ENCODE measurements around the gene PAMR1.

PAMR1 gene

DNA sequence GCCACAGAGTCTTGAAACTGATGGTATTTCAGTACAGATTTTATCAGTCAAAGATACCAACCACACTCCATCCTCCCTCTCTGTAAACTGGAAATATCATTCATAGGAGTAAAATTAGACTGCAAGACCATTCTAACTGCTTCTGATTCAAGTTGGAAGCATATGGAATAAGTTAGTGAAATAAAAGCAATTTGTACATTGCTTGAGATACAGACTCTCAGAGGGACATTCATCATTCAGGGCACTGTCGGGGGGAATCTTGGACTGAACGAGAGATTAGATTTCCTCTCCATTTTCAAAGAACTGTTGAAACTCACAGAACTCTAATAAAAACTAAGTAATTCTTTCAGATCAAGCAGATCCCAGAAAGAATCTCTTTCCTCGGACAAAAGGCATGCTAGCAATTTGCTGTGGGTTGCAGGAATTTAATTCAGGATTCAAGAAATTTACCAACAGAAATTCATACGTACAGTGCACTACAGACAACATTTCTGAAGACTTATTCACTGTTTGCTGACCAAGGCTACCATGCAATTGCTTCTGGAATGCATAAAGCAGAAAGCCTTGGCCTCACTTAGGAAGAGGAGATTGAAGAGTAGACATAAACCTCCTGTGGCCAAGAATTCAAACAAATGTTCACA is 34.1 kb downstream of the PAMR1 start:
- DNase-seq (ENCODE audit: low spot score) = no peak

DNA sequence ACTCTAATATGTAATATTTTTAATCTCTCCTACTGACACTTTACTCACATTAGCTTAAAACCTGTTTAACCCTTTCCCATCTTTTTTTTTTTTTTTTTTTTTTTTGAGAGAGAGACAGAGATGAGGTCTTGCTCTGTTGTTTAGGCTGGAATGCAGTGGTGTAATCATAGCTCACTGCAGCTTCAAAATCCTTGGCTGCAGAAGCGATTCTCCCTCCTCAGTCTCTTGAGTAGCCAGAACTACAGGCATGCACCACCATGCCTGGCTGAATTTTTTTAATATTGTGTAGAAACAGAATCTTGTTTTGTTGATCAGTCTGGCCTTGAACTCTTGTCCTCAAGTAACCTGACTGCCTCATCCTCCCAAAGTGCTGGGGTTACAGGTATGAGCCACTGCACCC is 37.3 kb downstream of the PAMR1 start:
- no peak for DNase-seq (ENCODE audit: low spot score)

DNA sequence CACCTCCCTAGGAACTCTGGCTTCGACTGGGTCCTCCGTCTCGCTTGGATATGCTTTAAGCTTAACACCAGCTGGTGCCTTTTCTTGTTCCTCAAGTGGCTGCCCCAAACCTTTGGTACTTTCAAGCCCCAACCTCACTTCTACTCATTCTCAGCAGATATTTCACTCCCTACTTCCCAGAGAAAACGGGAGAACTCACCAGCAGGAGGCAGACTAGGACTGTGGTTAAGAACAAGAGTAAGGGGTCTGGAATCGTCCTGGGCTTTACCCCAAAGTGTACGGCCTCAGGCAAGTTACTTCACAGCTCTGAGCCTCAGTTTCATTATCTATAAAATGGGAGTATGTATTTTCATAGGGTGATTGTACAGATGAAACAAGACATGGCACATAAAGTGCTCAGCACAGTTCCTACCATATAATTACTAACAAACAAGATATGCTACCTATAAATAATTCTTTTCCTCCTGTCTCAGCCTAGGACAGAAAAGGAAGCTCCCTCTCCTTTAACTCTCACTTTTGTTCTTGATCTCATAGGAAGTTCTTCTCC is 37.8 kb downstream of the PAMR1 start:
- no peak for DNase-seq (ENCODE audit: low spot score)

DNA sequence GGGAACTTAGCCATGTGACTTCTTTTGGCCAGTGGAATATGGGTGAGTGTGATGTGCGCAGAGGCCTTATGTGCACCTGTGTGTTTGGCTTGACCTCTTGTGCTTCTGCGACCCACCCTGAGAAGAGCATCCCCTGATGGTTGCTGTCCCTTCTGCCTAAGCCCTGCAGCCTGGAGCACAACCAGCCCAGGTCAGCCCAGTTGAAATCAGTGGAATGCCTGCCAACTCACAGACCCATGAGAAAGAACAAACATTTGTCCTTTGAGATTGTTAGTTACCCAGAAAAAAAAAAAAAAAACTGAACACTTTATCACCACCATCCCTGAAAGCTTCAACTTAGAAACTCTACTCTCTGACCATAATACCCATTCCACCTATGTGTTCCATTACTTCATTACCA is 38.5 kb downstream of the PAMR1 start:
- DNase-seq (ENCODE audit: low spot score) = no peak

DNA sequence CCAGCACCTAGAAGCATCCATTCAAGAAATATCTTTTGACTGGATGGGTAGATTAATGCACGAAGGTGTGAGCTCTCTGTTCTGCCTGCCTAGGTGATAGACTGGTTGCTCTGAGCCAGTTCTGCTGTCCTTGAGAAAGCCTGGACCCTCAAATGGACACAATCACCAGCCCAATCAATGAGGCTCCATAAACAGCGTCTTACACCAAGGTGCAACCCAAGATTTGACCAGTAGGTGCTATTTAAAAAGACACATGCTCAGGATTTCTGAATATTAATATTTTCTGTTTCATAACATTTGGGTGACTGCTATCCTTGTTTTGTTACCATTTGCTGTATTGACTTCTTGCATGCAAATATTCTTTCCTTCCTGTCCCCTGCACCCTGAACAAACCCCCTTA is 39.0 kb downstream of the PAMR1 start:
- no peak for DNase-seq (ENCODE audit: low spot score)

DNA sequence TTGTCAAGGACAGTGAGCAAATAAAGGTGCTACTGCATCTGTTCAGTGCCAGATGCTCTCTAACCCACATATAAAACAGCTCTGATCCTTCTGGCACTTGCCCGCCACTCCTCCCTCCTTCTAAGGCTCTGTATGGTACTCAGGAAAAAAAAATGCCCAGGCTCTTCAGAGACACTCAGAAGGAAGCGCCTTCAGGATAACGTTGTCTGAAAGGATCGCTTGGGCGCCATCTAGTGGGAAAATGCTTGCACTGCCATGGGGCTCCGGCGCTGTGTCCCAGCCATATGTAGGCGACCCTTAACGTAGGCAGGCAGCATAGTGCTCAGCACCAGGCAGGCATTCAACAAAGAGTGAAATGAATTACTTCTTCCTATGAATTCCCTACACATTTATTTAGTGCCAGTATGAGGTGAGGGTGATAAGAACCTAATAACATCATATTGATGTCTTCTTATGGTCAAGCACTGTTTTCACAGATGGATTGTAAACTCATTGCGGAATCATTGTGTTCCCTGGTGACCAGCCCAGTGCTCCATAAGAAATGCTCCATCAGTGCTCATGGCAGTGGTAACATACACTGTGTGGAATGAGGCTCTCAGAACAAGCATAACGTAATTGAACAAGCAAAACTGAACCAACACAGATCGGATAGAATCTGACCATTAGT is 39.6 kb downstream of the PAMR1 start:
- peak; percentile 61 for DNase-seq (ENCODE audit: low spot score)

DNA sequence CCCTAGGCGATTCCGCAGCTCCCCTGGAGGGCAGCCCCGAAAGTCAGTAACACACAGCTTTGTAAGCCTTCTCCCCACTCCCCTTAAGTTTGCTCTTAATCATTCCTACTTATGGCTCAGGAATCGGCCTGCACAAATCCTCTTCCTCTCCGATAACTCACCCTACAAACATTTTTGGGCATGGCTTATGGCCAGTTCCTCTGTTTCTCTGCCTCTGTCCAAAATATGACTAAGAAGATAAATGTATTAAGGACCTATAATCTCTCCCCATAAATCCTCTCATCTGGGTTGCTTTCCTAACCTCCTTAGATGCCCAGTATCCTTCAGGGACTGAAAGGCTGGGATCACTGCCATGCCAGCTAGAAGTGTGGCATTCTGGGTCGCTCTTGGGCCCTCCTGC is 41.0 kb downstream of the PAMR1 start:
- no peak for DNase-seq (ENCODE audit: low spot score)

DNA sequence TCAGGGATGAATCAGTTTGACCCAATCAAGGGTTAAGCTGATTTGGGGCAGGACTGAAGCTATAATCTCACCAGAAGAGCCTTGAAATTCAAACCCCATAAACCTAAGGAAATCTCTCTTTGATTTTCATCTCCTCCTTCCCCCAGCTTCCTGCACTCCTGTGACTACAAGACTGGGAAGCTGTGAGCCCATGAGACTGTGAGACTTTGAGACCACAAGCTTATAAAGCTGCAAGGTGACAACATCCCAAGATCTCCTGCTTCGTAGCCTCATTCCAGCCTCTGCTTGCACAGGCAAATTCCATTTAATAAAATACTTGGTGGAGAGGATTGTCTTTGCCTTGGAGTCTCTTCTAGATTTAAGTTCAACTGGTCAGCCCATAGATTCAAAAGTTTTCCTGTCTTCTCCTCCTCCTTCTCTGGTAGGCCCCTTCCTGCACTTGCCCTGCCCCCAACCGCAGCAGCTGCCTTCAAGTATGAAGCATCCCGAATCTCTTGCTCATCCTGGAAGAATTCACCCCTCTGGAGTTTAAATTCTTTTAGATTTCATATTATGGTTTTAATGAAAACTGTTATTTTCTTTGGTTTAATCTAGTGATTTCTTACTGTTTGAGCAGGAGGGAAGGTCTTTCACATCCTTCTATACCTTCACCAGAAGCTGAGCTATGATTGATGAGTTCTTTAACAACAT is 42.1 kb downstream of the PAMR1 start:
- DNase-seq (ENCODE audit: low spot score) = no peak

DNA sequence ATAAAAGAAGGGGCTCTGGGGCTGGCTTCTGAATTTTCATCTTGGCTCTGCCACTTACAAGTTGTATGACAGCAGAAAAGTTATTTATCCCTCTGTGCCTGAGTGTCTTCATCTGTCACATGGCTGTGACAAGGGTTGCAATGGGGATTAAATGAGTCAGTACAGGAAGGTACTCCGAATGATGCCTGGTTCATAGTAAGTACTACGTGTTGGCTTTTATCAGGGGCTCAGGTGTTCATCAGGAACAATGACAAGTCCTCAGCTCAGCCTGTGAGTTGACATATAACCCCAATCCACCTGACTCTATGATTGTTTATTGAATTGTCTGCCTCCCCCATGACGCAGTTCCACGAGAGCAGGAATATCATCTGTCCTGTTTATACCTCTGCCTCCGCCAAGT is 45.7 kb downstream of the PAMR1 start:
- no peak for DNase-seq (ENCODE audit: low spot score)

DNA sequence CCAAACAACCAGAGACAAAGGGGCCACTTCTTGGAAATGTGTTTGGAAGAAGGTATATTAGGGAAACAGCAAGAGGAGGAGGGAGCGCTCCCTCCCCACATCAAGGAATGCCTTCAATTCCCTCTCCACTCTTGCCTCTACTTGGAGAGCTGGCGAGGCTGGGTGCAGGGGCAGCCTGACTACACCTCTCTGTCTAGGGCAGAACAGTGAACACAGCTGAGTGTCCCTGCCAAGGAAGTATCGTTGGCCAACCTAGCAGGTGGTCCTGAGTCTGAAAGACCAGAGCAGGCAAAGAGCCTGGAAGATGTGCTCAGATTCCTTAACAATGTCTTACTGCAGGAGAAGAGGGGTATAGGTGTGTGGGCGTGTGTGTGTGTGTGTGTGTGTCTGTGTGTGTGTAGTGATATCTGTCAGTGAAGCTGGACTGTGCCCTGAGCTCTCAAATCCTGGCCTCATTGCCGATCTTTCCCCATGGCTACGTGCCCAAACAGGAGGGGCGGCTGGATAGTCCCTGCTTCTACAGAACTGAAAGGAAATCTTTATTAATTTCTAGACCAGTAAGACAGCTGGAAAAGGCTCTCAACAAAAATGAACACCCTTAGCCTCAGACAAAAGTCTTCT is 46.8 kb downstream of the PAMR1 start:
- no peak for DNase-seq (ENCODE audit: low spot score)

DNA sequence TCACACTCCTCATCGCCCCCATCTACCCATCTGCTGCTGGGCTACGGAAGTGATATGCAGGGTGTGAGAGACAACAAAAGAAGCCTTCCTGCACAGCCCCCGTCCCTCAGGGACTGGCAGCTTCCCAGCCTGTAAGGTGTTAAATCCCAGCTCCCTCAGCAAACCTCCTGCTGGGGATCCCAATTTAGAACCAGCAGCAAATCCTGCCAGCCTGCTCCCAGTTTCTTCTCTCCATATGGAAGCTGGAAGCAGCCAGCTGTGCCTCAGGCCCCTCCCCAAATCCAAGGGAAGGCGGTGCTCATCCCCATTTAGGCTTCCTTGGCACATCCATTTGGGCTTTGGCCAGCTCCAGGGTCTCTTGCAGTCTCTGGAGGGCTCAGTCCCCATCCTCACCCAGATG is 47.5 kb downstream of the PAMR1 start:
- no peak for DNase-seq (ENCODE audit: low spot score)

DNA sequence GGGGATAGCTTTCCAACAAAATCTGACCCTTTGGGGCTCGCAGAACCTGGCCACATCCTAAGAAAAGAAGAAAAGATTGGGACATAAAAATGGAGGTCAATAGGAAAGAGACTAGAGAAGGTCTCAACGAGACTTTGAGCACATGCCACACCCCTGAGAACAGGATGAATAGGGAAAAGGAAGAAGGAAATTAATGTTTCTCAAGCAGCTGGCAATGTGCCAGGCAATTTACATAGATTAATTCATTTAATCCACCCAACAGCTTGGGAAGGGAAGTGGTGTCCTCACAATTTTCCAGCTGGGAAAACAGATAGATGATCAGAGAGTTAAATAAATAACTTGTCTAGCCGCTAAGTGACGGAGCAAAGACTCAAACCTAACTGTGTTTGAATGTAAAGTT is 50.7 kb downstream of the PAMR1 start:
- no peak for DNase-seq (ENCODE audit: low spot score)

DNA sequence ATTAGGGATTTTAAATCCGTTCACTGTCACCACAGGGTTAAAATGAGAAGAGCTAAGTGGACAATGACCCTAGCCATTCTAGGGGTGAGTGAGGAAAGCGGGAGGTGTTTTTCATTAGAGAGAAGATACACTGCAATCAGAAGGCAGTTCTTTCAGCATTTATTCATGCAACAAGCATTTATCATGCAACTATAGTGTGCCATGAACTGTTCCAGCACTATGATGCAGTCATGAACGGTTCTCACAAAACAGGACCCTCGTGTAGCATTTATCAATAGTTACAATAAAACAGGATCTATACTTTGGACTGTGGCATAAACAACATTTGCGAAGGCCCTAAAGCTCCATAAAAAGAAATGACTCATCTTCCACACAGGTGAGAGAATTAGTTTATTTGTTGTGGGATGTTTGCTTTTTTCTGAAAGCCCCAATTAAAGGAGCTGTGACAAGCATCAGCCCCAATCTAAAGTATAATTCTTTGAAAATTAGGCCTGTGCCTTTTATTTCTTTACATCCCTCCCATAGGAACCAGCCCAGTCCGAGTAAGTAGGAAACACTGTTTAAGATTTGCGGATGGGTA is 51.5 kb downstream of the PAMR1 start:
- DNase-seq (ENCODE audit: low spot score) = no peak

DNA sequence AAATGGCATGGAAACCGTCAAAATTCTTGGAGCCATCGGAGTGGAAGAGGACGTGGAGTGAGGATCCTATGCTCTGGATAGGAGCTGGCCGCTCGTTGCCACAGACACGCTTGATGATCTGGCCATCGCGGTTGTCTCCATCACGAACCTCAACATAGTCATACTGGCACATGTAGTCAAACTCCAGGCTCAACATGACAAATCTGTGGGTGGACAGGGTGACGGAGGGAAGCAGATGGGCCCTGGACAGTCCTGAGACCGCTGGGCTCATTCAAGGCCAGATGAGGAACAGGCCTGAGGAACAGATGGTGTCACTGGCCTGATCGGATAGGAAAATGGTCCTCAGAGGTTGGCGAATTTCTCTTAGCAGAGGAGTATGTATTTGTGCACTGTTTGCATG is 54.8 kb downstream of the PAMR1 start:
- no peak for DNase-seq (ENCODE audit: low spot score)

DNA sequence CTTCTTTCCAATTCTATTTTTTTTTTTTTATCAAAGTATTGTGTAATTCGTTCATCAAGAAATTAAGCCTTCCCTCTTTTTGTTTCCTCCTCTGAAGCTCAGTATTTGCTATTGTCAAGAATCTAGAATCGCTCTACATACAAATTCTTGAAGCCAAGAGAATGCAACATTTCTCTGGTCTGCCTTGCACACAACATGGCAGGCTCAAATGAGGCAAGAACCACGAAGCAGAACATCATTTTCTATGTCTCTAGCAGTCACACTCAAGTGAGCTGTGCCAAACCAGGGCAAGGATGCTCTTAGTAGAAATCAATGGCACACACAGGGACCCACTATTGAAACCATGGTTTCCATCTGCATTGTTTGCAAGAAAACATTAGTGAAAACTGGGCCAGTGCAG is 59.4 kb downstream of the PAMR1 start:
- no peak for DNase-seq (ENCODE audit: low spot score)

DNA sequence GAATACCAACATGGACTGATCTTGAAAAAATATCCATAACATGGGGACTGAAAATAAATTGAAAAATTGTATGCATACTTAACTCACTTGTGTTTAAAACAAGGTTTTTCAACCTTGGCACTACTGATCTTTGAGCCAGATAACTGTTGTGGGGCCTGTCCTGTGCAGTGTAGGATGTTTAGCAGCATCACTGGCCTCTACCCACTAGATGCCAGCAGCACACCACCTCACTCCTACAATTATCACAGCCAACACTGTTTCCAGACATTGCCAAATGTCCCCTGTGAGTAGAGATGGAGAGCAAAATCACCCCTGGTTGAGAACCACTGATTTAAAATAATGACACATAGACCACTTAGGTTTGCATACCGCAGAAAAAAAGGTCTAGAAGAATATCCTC is 61.1 kb downstream of the PAMR1 start:
- DNase-seq (ENCODE audit: low spot score) = no peak

DNA sequence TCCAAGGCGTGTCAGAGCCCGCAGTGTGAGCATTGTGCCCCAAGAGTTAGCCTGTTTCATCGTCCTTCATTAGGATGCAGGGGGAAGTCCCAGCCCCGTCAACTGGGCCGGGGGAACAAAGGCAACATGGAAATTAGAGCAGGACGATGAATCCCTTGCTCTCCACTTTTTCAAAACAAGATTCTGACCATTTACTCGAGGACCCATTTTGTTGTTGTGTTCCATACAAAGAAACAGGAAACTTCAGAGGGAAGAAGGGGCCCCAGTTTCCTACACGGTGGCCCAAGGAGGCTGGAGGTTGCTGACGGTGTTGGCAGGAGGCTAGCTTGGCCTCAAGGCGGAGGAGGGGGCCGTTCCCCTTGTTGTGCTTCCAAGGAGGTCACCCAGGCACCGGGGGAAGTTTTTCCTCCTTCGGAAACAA is 62.1 kb downstream of the PAMR1 start:
- no peak for DNase-seq (ENCODE audit: low spot score)

DNA sequence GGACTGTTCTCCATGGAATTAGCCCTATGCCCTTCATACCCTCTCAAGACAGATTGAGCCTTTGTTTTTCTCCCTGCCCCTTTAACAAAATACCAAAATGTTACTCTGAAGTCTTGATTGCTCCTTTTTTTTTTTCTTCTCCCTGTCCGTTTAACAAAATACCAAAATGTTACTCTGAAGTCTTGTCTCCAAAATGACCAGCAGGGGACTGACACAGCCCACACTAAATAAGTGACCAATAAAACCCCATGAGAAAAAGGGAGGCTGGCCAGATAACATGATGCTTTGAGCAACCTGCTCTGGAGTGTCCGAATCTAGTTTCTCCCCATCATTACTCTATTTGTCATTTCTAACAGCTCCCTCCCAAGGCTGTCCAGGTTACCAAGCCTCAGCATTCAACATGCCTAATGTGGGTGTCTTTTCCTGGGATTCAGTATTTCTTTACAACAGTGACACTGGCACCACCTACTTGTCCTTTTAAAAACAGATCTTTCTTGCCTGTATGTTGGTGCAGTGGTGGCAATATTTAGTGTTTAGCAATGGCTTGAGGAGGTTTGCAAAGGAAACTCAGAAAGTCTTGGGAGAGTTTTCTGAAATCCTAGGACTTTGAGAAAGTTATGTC is 63.4 kb downstream of the PAMR1 start:
- no peak for DNase-seq (ENCODE audit: low spot score)

DNA sequence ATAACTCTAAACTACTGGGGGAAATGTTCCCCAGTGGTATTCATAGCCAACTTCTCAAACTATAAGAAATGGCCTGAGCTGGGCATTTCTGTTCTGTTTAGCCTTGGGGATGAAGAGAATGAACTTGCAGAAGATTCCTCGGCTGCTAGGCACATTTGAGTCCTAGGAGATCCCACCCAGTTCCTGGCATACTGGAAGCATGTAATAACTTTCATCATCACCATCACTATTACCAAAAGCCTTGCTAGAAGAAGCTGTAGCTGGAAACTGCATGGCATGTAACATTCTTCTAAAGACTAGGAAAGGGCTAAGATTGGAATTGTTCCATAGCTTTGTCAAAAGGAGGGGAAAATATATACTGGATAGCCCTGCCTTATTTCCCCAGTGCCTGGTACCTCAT is 65.9 kb downstream of the PAMR1 start:
- no peak for DNase-seq (ENCODE audit: low spot score)

DNA sequence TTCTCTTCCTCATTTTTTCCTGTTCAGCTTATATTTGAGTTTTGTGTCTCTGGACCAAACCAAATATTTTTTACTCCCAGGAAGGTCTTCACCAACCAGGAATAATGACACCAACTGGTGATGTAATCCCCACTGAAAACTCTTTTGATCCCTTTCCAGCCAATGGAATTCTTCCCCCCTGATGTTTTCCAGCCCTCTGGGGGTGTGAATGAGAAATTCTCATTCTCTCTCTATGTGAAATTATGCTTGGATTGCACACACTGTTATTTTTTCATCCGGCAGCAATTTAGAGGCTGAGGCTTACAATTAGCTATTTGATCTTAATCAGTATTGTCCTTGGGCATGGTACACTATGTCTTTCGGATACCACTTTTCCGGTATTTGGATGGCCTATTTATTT is 66.6 kb downstream of the PAMR1 start:
- no peak for DNase-seq (ENCODE audit: low spot score)

DNA sequence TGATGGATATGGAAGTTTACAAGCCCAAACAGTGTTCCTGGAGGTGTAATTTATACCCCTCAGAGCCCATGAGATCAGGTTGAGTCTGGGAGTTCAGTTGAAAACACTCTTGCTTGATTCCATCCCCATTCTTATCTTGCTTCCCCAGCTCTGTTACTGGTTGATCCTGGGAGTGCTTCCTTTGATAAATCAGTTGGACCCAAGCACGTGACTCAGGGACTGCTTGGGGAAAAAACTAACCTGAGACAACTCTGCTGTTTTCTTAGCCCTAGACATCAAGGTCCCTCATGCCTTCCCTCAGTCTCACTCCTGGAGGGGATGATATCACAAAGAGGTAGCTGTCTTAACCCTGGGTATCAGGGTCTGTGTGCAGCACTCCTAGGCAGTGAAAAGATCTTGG is 71.1 kb downstream of the PAMR1 start:
- no peak for DNase-seq (ENCODE audit: low spot score)

Data from hematopoietic multipotent progenitor cell treated with erythropoietin and hydrocortisone succinate and interleukin-3 and kit ligand, for 17 days (in vitro differentiated cells).